NCI-H2196 (cell line): ENCODE data around the gene CEBPB.
A peak's percentile ranks its signal among the peaks of the same experiment; 100 is the strongest.
"Not testable (repeated sequence)": the region's sequence is repeated elsewhere in the genome, so short reads cannot be mapped to it uniquely, and the experiment has no call there.

Source experiments
- DNase-seq: peaks from one replicate; lab custom pipeline; 2025; ENCODE audit not compliant: unreplicated experiment; lab: John Stamatoyannopoulos, UW

CEBPB gene

DNA sequence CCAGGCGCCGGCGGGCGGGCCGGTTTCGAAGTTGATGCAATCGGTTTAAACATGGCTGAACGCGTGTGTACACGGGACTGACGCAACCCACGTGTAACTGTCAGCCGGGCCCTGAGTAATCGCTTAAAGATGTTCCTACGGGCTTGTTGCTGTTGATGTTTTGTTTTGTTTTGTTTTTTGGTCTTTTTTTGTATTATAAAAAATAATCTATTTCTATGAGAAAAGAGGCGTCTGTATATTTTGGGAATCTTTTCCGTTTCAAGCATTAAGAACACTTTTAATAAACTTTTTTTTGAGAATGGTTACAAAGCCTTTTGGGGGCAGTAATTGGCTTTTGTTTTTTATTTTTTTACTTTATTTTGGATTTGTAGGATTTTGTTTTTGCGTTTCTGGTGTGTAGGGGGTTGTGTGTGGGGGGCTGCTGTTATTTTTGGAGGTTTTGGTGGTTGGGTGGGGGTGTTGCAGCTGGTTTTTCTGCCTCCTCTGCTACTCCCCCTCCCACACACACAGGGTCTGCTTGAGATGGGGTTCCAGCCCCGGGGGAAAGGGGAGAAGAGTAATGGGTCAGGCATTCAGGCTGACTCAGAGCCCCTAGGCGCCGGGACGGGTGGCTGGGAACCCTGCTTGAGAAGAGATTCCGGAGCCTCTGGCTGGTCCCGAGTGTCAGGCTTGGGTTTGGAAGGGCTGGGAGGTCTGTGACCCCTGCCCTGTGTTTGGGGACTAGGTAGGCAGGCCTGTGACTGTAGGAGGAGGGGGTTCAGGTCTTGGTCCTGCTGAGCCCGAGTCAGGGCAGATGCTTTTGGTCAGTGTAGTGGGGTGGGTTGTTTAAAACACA is 2.0 kb downstream of the CEBPB start:
- peak; percentile 85 for DNase-seq

DNA sequence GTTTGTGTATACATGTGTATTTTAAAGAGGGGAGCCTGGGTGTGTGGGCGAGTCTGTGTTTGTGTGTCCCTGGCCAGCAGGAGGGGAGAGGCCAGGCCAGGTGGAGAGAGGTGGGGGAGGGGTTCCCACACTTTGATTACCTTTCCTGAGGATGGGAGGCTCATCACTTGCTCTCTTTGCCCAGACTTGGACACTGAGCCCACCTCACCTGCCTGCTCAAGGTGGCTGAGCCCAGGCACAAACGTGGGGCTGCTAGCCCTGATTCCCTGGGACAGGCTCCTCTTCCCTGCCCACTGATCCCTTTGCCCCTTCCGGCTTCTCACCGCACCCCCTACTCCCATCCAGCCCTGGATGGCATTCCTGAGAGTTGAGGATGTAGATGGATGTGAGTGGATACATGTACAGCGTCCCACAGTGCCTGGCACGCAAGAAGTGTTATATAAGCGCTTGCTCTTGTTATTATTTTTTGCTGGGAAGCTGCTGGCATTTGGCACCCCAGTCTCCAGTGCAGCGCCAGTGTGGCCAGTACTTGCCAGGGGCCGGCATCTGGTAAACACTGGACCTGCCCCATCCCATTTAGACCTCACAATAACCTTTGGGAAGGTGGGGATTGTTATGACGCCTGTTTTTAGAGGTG is 2.7 kb downstream of the CEBPB start:
- no peak for DNase-seq

DNA sequence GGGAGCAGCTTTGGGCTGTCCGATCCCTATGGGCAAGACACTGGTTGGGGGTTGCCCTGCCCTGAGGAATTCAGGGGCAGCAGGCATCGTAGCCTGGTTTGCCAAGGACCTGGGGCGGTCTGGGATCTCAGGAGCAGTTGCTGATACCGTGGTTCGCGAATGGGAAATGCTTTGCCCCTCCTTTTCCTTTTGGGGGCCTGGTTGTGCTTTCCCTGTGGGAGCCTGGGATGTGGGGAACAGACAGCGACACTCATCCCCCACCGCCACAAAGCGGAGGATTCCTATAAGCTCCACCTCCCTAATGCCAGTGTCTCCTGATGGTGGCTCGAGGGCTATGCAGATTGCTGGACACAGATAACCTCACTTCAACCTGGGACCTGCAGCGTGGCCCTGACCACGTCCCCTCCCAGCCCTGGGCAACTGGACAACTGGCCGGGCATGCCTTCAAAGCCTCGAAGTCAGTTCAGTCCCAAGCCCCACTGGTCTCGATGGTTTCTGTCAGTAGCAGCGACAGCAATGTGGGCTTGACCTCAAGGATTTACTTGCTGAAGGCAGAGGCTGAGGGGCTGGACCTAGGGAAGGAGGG is 3.3 kb downstream of the CEBPB start:
- DNase-seq = no peak

DNA sequence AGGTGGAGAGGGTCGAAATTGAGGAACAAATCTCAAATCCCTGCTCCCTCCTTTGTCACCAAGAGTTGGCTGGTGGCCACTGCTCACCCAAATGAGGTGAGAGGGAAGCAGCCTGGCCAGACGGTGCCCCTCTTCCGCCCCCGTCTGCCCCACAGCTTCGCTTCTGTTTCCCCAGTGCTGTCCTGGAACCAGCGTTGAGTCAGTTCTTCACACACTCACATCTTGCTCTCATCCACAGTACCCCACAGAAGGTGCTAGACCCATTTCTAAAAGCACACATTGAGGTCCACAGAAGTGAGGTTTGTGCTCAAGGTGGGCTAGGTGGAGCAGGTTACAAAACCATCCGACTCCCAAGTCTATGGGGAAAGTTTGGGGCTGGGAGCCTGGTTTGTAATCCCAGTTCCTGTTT is 3.8 kb downstream of the CEBPB start:
- no peak for DNase-seq

DNA sequence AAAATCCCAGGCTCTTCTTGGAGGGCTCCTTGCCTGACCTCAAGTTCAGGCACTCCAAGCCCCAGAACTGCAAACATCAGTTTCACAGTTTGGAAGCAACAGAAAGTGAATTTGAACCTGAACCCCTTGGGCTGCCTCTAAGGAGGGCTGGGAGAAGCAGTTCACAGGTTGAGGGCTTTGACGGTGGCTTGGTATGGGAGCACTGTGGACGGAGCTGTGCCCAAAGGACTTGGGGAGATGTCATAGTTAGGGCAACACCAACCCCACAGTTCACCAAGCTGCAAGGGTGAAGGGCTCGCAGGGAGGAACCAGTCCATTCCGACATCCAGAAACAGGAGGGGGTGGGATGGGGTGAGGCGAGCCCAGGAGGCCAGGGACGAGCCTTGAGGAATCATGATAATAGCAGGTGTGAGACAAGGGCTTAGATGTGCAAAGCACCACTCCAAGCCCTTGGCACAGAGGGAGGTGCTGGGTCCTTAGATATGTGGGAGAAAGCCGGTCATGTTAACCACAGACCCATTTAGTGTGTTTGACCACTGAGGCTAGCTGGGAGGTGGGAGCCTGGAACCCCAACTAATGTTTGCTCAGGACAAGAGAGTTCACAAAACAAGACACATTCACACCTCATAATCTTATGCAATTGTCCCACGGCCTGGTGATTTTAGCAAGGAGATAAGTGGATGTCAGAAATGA is 4.3 kb downstream of the CEBPB start:
- no peak for DNase-seq

DNA sequence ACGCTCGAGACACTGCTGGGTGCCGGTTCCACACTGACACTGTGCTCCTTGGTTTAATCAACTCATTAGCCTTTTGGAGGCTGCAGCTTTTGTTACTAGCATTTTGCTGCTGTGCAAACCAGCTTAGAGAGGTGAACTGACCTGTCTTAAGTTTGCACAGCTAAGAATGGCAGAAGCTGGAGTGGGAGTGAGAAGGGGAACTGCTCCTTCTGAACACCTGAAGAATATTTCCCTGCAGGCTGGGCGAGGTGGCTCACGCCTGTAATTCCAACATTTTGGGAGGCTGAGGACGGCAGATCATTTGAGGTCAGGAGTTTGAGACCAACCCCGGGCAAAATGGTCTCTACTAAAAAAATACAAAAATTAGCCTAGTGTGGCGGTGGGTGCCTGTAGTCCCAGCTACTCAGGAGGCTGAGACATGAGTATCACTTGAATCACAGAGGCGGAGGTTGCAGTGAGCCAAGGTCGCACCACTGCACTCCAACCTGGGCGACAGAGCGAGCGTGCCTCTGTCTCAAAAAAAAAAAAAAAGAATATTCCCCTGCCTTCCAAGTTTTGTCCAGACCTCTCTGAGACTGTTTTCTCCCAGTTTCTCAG is 5.0 kb downstream of the CEBPB start:
- no peak for DNase-seq

DNA sequence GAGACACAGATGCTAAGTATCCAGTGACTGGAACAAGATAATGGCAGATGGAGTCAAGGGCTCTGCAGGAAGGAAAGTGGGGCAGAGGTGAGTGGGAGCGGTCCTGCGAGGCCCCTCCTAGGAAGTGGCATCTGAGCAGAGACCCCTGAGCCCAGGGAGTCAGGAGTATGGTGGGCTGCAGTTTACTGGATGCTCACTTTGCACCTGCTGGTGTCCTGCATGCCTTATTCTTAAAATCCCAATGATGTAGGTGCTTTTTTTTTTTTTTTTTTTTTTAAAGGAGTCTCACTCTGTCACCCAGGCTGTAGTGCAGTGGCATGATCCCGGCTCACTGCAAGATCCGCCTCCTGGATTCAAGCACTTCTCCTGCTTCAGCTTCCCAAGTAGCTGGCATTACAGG is 5.6 kb downstream of the CEBPB start:
- DNase-seq = no peak

DNA sequence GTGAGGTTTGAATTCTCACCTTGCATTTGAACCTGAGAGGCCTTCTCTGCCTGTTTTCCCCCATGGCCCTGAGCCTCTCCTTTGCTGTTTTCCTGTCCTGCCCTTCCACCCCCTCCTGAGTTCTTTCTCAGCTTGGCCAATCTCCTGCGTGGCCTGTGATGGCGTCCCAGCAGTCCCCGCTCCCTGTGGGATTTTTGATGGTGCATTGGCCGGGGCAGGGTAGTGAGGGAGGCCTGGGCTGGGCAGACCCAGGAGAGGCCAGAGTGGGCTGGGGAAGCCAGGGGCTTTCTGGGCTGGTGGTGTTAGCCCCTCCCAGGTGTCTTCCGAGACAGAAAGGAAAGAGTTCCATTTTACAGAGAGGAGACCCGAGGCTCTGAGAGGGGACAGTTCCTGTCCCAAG is 6.3 kb downstream of the CEBPB start:
- no peak for DNase-seq

DNA sequence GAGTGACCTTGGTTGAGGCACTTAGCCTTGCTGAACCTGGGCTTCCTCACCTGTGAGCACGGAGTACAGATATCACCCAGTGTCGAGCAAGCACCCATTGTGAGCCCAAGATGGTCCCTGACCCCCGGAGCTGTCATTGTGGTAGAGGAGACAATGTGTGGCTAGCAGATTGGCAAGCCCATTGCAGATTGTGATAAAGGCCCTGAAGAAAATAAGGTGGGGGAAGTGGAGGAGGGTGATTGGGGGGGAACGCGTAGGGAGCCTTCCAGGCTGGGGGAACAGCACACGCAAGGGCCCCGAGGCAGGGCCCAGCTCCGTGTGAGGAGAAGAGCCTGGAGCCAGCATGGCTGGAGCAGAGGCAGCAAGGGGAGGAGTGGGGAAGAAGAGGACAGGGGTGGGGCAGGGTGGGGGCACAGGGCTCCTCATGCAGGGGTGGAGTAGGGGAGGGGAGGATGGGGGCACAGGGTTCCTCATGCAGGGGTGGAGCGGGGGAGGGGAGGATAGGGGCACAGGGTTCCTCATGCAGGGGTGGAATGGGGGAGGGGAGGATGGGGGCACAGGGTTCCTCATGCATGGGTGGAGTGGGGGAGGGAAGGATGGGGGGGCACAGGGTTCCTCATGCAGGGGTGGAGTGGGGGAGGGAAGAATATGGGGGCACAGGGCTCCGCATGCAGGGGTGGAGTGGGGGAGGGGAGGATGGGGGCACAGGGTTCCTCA is 7.0 kb downstream of the CEBPB start:
- no peak for DNase-seq

DNA sequence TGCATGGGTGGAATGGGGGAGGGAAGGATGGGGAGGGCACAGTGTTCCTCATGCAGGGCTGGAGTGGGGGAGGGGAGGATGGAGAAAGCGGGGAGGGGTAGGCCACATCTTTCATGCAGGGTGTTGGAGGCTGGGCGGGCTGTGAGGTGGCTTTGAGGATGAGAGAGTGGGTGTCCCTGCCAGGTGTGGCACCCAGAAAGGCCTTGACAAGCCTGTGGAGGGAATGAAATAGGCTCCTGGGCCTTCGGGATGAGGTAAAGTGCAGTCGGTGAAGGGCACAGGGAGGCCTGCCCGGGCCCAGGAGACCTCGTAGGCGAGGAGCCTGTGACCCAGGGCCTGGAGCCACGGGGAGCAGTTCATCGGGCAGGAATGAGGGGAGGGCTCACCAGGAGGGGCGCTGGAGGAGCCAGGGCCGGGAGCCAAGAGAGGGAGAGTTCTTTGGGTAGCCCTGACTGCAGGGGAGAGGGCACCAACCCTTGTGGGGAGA is 7.6 kb downstream of the CEBPB start:
- no peak for DNase-seq

DNA sequence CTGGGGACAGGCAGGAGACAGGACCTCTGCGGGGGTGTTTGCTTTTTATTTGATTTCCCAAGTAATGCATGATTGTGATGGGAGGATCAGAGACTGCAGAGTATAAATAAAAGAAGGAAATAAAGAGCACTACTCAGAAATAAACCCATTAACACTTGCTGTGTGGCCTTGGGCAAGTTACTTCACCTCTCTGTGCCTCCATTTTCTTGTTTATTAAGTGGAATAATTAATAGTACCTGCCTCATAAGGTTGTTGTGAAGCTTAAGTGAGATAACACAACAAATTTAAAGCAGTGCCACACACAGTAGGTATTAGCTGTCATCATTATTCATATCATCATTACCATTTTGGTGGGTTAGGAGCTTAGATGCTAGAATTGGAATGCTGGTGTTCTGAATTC is 8.1 kb downstream of the CEBPB start:
- DNase-seq = no peak

DNA sequence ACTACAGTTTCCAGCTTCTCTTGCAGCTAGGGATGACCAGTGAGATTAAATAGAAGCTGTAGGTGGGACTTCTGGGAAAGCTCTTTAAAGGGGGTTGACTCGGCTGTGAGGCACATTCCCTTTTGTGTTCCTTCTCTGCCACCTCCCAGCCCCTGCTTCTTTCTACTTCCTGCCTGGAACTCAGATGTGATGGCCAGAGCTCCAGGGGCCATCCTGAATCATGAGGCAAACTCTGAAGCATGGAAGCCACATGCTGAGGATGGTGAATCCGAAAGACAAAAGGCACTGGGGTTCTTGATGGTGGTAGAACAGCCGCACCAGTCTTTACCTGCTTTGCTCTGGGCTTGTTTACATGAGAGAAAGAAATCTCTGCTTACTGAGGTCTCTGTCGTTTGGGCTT is 9.1 kb downstream of the CEBPB start:
- no peak for DNase-seq

DNA sequence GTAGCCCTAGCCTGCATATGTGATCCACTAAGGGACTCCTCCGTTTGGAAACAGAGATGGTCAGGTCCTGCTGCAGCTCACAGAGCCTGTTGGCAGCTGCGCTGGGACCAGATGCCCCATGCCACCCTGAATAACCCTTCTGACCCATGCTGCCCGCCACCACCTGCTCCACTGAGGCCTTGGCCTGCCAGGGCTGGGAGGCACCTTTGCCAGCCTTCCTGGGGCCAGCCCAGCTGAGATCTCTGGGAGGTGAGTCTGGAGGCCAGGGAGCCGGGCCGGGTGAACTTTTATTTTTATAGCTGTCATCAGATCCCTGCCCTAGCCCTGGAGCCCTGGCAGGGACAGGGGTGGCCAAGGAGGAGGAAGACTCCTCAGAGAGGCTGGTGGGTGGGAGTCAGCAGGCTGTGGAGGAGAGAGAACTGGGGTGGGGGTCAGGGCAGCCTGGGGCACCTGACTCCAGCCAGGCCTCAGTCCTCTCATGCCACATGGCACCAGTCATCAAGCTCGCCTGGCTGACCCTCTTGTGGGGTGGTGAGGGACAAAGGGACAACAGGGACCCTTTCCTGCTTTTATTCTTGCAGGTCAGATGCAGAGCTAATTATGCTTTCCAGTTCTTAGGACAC is 10.0 kb downstream of the CEBPB start:
- DNase-seq = no peak

DNA sequence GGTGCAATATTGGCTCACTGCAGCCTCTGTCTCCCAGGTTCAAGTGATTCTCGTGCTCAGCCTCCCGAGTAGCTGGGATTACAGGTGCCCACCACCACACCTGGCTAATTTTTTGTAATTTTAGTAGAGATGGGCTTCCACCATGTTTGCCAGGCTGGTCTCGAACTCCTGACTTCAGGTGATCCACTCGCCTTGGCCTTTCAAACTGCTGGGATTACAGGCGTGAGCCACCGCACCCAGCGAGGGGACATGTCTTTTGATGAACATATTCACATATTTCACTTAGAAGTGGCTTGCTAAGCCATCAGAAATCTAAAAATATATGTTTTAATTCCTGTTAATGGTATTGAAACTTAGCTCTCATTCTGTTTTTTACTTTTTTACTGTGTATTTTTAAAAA is 11.1 kb downstream of the CEBPB start:
- DNase-seq = not testable (repeated sequence)

DNA sequence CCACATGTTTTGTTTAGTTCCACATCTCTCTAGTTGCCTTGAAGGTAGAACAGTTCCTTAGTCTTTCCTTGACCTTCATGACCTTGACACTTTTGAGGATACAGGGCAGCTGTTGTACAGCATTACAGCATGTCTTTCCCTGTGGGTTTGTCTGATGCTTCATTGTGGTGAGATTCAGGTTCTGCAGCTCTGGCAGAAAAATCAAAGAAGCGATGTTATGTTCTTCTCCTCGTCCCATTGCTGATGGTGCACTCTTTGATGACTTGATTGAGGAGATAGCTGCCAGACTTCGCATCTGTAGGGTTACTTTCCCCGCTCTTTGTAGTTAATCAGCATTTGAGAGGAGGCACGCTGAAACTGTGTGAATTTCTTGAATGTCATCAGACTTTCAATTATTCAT is 12.0 kb downstream of the CEBPB start:
- DNase-seq = no peak

DNA sequence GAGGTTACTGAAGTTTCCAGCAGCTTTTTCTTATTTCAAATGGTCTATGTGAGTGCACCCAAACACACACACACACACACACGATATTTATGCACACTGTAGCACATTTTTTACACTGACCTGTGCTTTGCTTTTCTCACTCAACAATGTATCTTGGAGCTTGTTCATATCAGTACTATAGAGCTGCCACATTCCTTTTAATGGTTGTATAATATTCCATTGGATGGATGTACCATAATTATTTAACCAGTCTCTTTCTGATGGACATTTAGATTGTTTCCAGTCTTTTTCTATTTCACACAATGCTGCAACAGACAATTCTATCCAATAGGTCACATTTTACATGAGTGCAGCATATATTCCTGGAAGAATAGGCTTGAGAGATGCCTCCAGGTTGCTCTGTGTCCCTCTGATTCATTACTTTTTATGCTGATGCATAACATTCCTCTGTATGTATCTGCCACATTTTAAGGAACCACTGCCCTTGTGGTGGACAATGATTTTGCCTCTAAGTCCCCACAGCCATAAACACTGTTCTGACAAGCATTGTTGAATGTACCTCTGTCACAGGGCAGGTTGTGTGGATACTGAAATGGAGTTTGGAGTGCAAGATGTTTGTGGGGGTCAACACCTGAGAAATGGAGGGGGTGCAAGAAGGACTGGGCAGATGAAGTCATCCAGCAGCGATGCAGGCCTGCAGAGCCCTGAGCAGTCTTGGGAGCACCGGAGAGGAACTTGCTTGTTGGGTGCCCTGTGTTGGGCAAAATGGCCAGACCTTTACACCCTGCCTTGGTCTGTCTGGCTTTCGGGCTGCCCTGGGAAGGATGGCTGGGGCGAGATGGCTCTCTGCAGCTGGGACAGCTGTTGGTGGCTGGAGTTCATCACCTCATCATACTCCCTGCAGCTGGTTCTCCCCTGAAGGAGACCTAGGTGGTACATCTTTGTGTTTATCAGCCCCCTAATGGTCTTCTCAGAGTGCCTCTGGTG is 13.6 kb downstream of the CEBPB start:
- no peak for DNase-seq

DNA sequence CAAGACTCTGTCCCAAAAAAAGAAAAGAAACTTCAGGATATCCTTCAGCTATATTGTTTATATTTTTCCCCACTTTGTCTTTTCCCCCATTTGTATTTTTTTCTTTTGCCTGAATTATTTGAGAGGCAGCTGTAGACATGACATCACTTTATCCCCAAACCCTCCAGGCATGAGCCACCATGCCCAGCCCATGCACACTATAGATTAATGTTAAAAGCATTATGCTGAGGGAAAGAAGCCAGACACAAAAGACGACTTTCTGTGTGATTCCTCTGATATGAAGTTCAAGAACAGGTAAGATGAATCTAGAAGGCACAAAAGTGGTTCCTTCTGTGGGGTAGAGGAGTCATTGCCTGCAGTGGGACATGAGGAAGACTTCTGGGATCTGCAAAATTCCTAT is 16.4 kb downstream of the CEBPB start:
- DNase-seq = no peak

DNA sequence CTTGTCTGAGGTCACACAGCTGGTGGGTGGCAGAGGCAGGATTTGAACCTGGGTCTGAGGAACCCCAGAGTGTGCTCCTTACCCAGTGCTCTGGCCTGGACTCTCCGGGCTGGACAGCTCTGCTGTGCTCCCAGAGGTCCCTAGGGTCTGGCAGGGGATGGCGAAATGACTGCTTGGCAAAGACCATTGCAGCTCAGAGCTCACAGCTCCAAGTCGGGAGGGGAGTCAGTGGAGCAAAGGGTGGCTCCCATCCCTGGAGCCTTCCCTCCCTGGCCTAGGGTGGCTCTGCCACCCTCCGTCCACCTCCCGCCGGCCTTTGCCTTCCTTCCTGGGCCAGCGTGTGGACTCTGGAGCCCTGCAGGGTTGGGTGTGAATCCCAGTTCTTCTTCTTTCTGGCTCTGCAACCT is 17.5 kb downstream of the CEBPB start:
- DNase-seq = no peak

DNA sequence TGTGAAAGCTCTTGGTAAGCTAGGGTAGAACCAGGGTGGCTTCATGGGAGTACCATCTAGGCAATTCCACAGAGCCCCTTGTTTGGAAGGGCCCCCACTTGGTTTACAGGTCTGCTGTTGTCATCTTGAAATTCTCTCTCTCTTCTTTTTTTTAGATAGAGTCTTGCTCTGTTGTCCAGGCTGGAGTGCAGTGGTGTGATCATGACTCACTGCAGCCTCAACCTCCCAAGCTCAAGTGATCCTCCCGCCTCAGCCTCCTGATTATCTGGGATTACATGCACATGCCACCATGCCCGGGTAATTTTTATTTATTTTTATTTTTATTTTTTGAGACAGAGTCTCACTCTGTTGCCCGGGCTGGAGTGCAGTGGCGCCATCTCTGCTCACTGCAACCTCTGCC is 18.2 kb downstream of the CEBPB start:
- DNase-seq = not testable (repeated sequence)
